ACC112 (cell line): ENCODE data around the gene MRPS24.

ENCODE experiments used
- H2AFZ ChIP-seq: fragments of 200-600 bp; sonication (generic); one replicate; pipeline ENCODE4 v1.6.0; 2017; ENCODE audit warnings: antibody characterized with exemption, low read length; ENCODE audit not compliant: unreplicated experiment
- H3K27ac ChIP-seq: fragments of 200-600 bp; sonication (generic); 2 replicates; pipeline ENCODE4 v1.5.1; 2014; ENCODE audit warnings: low read depth, mild to moderate bottlenecking, antibody characterized with exemption, low read length, moderate library complexity
- H3K27me3 ChIP-seq: fragments of 200-600 bp; sonication (generic); 2 replicates; pipeline ENCODE4 v1.6.1; 2014; ENCODE audit warnings: mild to moderate bottlenecking, antibody characterized with exemption, low read length, moderate library complexity, mixed read lengths; ENCODE audit not compliant: insufficient read depth
- H3K36me3 ChIP-seq: fragments of 200-600 bp; sonication (generic); 2 replicates; pipeline ENCODE4 v1.6.1; 2016; ENCODE audit warnings: mild to moderate bottlenecking, antibody characterized with exemption, low read length, moderate library complexity, mixed read lengths; ENCODE audit not compliant: insufficient read depth
- H3K4me1 ChIP-seq: fragments of 200-600 bp; sonication (generic); one replicate; pipeline ENCODE4 v1.6.1; 2016; ENCODE audit warnings: low read length, mixed read lengths; ENCODE audit not compliant: insufficient read depth, unreplicated experiment, control insufficient read depth
- H3K4me3 ChIP-seq: fragments of 200-600 bp; sonication (generic); 2 replicates; pipeline ENCODE4 v1.5.1; 2014; ENCODE audit warnings: mild to moderate bottlenecking, low read depth, low read length
- H3K79me2 ChIP-seq: fragments of 200-600 bp; sonication (generic); one replicate; pipeline ENCODE4 v1.6.0; 2016; ENCODE audit warnings: low read length; ENCODE audit not compliant: control insufficient read depth, unreplicated experiment, insufficient read depth

The MRPS24 gene

GRCh38 chr7:43877968-43878864, 8.9 kb upstream of the MRPS24 start:
- Histone ChIP-seq H3K79me2 (no peaks in the 10 kb centered on the region), H3K36me3 (peaks cover 44% of the 10 kb centered on the region), H3K27ac (peak overlapping the region; percentile 53; the same call in 1 of the 2 replicates), H3K4me3 (no peak overlapping the region), H3K27me3 (no peaks in the 10 kb centered on the region), H2AFZ (no peak overlapping the region), H3K4me1 (peaks cover 49% of the 10 kb centered on the region)

DNA sequence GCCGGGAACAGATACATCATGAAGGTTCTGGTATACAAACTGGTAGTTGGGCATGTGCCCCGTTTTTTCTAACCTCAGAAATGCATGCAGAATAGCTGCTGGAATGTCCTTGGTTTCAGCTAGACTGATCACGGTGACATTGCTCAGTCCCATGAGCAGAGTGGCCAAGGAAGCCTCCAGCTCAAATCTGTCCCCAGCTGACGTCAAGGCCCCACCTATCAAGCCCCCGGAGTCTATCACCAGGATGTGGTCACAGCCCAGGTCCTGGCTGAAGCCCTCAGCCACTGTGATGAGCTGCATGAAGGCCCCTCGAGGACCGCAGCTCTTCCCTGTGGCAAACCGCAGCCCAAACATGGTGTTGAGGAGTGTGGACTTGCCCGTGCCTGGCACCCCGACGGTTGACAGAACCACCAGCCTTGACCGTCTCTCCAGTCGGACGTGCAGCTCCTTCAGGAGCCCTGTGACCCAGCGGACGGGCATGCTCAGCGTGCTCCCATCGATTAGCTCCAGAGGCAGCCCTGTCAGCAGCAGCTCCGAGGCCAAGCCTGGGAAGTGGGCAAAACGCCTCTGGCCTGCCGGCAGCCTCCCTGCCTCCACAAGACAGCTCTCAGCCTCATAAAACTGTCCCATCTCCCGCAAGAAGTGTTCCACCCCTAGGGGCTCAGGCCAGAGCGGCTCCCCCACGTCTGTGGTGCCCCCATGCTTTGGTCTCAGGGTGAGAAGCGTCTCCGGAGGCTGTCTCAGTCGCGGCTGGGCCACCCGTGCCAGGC, 7.8 kb upstream of the MRPS24 start:
- no peak overlapping the region for H2AFZ ChIP-seq
- no peak overlapping the region for H3K4me3 ChIP-seq
- H3K27me3 ChIP-seq, result no peaks in the 10 kb centered on the region
- H3K27ac ChIP-seq, result no peak overlapping the region
- H3K4me1 ChIP-seq, result peaks cover 51% of the 10 kb centered on the region
- no peaks in the 10 kb centered on the region for H3K79me2 ChIP-seq
- H3K36me3 ChIP-seq, result peaks cover 44% of the 10 kb centered on the region

GRCh38 chr7:43876241-43876640, 6.9 kb upstream of the MRPS24 start:
- H3K36me3 ChIP-seq, result peaks cover 39% of the 10 kb centered on the region
- H3K27ac ChIP-seq, result no peak overlapping the region
- H3K79me2 ChIP-seq, result no peaks in the 10 kb centered on the region
- H3K4me1 ChIP-seq, result peaks cover 53% of the 10 kb centered on the region
- no peak overlapping the region for H3K4me3 ChIP-seq
- H3K27me3 ChIP-seq, result no peaks in the 10 kb centered on the region
- no peak overlapping the region for H2AFZ ChIP-seq

DNA sequence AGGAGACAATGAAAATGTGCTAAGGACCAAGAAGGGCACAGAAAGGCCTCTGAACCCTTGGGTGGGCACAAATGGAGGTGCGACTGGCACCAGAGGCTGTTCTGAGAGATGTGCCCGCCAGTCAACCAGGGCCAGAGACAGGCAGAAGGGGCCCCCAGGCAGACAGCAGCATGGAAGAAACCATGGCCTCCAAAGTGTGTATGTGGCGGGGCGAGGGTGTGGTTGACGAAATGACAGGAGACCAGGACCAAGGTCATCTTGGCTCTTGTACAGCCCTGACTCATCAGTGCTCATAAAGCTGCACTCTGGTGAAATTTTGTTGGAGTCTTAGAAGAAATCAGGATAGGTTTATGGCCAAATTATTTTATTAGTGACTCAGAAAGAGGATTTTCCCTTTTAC, 4.0 kb upstream of the MRPS24 start:
- Histone ChIP-seq H3K79me2 (peaks cover 6% of the 10 kb centered on the region), H2AFZ (no peak overlapping the region), H3K27me3 (no peaks in the 10 kb centered on the region), H3K4me1 (peaks cover 40% of the 10 kb centered on the region), H3K36me3 (peaks cover 20% of the 10 kb centered on the region; the same call in 1 of the 2 replicates), H3K27ac (peak overlapping the region; percentile 98), H3K4me3 (peak overlapping the region; percentile 40)

- H2AFZ ChIP-seq, result peak overlapping the region; percentile 42
- H3K4me1 ChIP-seq, result peaks cover 46% of the 10 kb centered on the region
- H3K36me3 ChIP-seq, result peaks cover 12% of the 10 kb centered on the region; the same call in 1 of the 2 replicates
- no peaks in the 10 kb centered on the region for H3K27me3 ChIP-seq
- H3K4me3 ChIP-seq, result peak overlapping the region; percentile 40
- H3K79me2 ChIP-seq, result peaks cover 10% of the 10 kb centered on the region
- peak overlapping the region; percentile 98 for H3K27ac ChIP-seq
These were observed 3.2 kb upstream of the MRPS24 start for GRCh38 chr7:43872406-43873110.

GRCh38 chr7:43871064-43871463, 1.7 kb upstream of the MRPS24 start:
- Histone ChIP-seq H3K79me2 (peaks cover 10% of the 10 kb centered on the region), H2AFZ (no peak overlapping the region), H3K27me3 (no peaks in the 10 kb centered on the region), H3K4me1 (peaks cover 46% of the 10 kb centered on the region), H3K27ac (peak overlapping the region; percentile 98), H3K4me3 (no peak overlapping the region), H3K36me3 (peaks cover 11% of the 10 kb centered on the region; the same call in 1 of the 2 replicates)

DNA sequence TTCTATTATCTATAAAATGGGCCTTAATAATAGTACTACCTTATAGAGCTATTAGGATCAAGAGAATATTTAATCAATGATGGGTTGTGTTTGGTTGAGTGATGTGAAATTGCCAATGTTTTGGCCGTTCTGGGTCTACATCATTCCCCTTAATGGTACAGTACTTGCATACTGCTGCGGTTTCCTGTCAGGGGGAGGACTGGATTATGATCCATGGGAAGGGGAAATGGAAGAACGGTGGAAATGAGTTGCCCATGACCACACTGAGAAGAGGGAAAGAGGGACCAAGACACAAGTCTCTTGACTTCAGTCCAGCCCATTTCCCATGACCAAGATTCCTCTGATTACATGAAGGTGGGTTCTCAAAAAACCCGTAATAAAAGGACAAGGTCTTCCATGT, 999 bp upstream of the MRPS24 start:
- Histone ChIP-seq H2AFZ (no peak overlapping the region), H3K27ac (peak overlapping the region; percentile 98)

GRCh38 chr7:43869867-43870240, 537 bp upstream of the MRPS24 start:
- H3K4me3 ChIP-seq, result peak overlapping the region; percentile 96
- no peaks in the 10 kb centered on the region for H3K27me3 ChIP-seq
- peak overlapping the region; percentile 98 for H3K27ac ChIP-seq
- peak overlapping the region; percentile 19 for H2AFZ ChIP-seq
- H3K4me1 ChIP-seq, result peaks cover 46% of the 10 kb centered on the region
- peaks cover 10% of the 10 kb centered on the region for H3K79me2 ChIP-seq
- peaks cover 17% of the 10 kb centered on the region; the same call in 1 of the 2 replicates for H3K36me3 ChIP-seq

More for the DNA sequence above, 999 bp upstream of the MRPS24 start:
- peak overlapping the region; percentile 96 for H3K4me3 ChIP-seq
- H3K4me1 ChIP-seq, result peaks cover 46% of the 10 kb centered on the region
- H3K36me3 ChIP-seq, result peaks cover 14% of the 10 kb centered on the region; the same call in 1 of the 2 replicates
- peaks cover 10% of the 10 kb centered on the region for H3K79me2 ChIP-seq
- no peaks in the 10 kb centered on the region for H3K27me3 ChIP-seq

DNA sequence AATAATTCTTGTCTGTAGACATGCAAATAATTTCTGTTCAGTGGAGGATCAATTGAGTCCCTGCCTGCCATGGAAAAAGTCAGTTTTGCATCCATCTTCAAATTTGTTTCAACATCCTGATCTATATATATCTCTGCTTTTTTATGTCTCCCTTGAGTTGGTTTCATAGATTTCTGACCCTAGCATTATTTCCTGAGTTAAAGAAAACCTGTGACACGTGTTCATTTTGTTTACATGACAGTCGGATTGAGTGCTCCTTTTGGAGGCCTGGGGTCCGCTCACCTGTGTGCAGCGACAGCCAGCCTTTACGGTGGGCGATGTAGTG, 674 bp downstream of the MRPS24 start:
- peaks cover 39% of the 10 kb centered on the region for H3K4me1 ChIP-seq
- peaks cover 10% of the 10 kb centered on the region for H3K79me2 ChIP-seq
- H3K4me3 ChIP-seq, result peak overlapping the region; percentile 96
- peak overlapping the region; percentile 37 for H2AFZ ChIP-seq
- H3K27ac ChIP-seq, result peak overlapping the region; percentile 98; the same call in 1 of the 2 replicates
- peaks cover 17% of the 10 kb centered on the region; the same call in 1 of the 2 replicates for H3K36me3 ChIP-seq
- no peaks in the 10 kb centered on the region for H3K27me3 ChIP-seq

DNA sequence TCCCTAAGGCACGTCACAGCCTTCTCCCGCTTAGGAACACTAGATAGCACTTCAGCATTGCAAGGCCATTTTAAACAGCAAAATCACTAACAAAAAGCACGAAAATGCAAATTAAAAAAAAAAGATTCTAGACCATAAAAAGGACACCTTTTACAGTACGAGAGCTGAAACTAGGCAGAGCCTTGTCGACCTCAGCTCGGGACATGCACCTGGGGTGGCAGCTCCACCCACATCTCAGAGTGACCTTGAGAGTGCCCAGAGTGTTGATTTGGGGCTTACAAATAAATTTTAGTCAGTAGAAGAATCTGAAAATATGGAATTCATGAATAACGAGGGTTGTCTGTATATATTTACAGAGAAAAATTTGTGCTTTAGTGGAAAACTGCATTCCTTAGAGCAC, 1.1 kb downstream of the MRPS24 start:
- Histone ChIP-seq H3K27ac (no peak overlapping the region), H3K27me3 (no peaks in the 10 kb centered on the region), H3K36me3 (peaks cover 17% of the 10 kb centered on the region; the same call in 1 of the 2 replicates), H2AFZ (no peak overlapping the region), H3K4me3 (peak overlapping the region; percentile 96), H3K4me1 (peaks cover 35% of the 10 kb centered on the region), H3K79me2 (peaks cover 10% of the 10 kb centered on the region)
